Type B pancreatic cell (in vitro differentiated cells): ENCODE results near the gene SYTL3. TPM values are rescaled to one million over a fixed set of nuclear protein-coding genes. Genes with fewer than 3 reads are reported as not detected.
A peak's percentile ranks its signal among the peaks of the same experiment; 100 is the strongest.

Source experiments
- DNase-seq: peaks from one replicate; pipeline ENCODE4 v3.0.0; 2021; ENCODE audit warnings: mixed read lengths; ENCODE audit not compliant: unreplicated experiment; ENCODE audit errors: extremely low spot score
- H3K27ac Mint-ChIP-seq: 2 replicates; pipeline ENCODE4 v1.8.0; 2021; ENCODE audit warnings: mild to moderate bottlenecking, mixed read lengths
- H3K27me3 Mint-ChIP-seq: 2 replicates; pipeline ENCODE4 v1.8.0; 2021; ENCODE audit warnings: mixed read lengths
- H3K36me3 Mint-ChIP-seq: 2 replicates; pipeline ENCODE4 v1.8.0; 2021; ENCODE audit warnings: mixed read lengths
- H3K4me1 Mint-ChIP-seq: one replicate; pipeline ENCODE4 v1.8.0; 2021; ENCODE audit warnings: mixed read lengths; ENCODE audit not compliant: unreplicated experiment
- H3K4me3 Mint-ChIP-seq: 2 replicates; pipeline ENCODE4 v1.8.0; 2021; ENCODE audit warnings: mild to moderate bottlenecking, mixed read lengths
- H3K9me3 Mint-ChIP-seq: 2 replicates; pipeline ENCODE4 v1.8.0; 2021; ENCODE audit warnings: mixed read lengths
- CTCF ChIP-seq: fragments of 200-600 bp; sonication (generic); conservative IDR thresholded peaks from 2 replicates; pipeline ENCODE4 v1.5.0; 2021; ENCODE audit warnings: antibody characterized with exemption, mild to moderate bottlenecking
- total RNA-seq: library from RNA; stranded (reverse); gene quantifications from 2 replicates; pipeline ENCODE4 v1.2.1, GENCODE V29; 2021; ENCODE audit warnings: low replicate concordance

SYTL3 gene
- total RNA-seq, 1 donor from 2014 or later: 2.2 TPM

GRCh38 chr6:158778005-158778527 lies 128.2 kb downstream of the SYTL3 start:
- DNase-seq: no peak
- Mint-ChIP-seq H3K4me1 (peaks cover 23% of the 10 kb centered on the region), H3K36me3 (peaks cover 53% of the 10 kb centered on the region), H3K27me3 (no peaks in the 10 kb centered on the region), H3K27ac (peak overlapping the region; percentile 65), H3K4me3 (no peak overlapping the region), H3K9me3 (no peaks in the 10 kb centered on the region)
- TF ChIP-seq CTCF: no peak

- TF ChIP-seq CTCF: no peak
- peak overlapping the region; percentile 96 for H3K27ac Mint-ChIP-seq
- peak overlapping the region; percentile 68 for H3K4me3 Mint-ChIP-seq
- no peak for DNase-seq
- no peaks in the 10 kb centered on the region for H3K27me3 Mint-ChIP-seq
- no peaks in the 10 kb centered on the region for H3K9me3 Mint-ChIP-seq
- H3K4me1 Mint-ChIP-seq: peaks cover 21% of the 10 kb centered on the region
- H3K36me3 Mint-ChIP-seq: peaks cover 57% of the 10 kb centered on the region
Observed at GRCh38 chr6:158780246-158780884, 130.5 kb downstream of the SYTL3 start.

GRCh38 chr6:158780988-158781691 lies 131.3 kb downstream of the SYTL3 start:
- H3K27ac Mint-ChIP-seq: peak overlapping the region; percentile 96
- H3K4me1 Mint-ChIP-seq: peaks cover 21% of the 10 kb centered on the region
- no peak for TF ChIP-seq CTCF
- H3K36me3 Mint-ChIP-seq: peaks cover 56% of the 10 kb centered on the region
- H3K4me3 Mint-ChIP-seq: peak overlapping the region; percentile 68
- no peaks in the 10 kb centered on the region for H3K9me3 Mint-ChIP-seq
- H3K27me3 Mint-ChIP-seq: no peaks in the 10 kb centered on the region
- no peak for DNase-seq

DNA sequence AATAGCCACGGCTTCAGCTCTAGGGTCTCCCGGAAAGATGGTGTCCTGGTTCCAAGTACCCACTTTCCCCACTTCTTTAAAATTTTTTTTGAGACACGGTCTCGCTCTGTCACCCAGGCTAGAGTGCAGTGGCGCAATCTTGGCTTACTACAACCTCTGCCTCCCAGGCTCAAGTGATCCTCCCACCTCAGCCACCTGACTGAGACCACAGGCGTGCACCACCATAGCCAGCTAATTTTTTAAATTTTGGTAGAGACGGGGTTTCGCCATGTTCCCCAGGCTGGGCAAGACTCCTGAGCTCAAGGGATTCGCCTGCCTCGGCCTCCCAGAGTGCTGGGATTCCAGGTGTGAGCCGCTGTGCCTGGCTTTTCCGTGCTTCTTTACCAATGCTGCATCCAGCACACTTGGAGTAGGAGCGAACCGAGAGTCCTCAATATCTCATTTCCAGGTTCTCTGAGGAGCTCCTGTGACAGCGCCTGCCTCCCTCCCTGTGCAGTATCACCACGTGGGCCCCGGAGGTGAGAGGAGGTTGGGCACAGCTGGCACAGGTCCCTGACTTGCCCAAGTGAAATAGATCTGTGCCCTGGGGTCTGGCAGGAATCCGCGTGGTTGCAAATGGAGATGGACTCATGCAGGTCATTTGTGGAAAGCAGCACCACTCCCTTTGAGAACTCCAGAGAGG lies 132.0 kb downstream of the SYTL3 start:
- no peaks in the 10 kb centered on the region for H3K9me3 Mint-ChIP-seq

More for the DNA sequence above, 132.0 kb downstream of the SYTL3 start:
- Mint-ChIP-seq H3K36me3 (peaks cover 58% of the 10 kb centered on the region), H3K27me3 (no peaks in the 10 kb centered on the region), H3K4me1 (peaks cover 18% of the 10 kb centered on the region), H3K27ac (peak overlapping the region; percentile 96), H3K4me3 (peak overlapping the region; percentile 68)
- TF ChIP-seq CTCF: no peak
- DNase-seq: no peak
